ENCODE data around the gene CYP4F11. TPM values are rescaled to one million over a fixed set of nuclear protein-coding genes. Genes with fewer than 3 reads are reported as not detected.
A peak's percentile ranks its signal among the peaks of the same experiment; 100 is the strongest.
"Not testable (repeated sequence)": the region's sequence is repeated elsewhere in the genome, so short reads cannot be mapped to it uniquely, and the experiment has no call there.

The CYP4F11 gene
- total RNA-seq, 6 experiments from 2014 or later, result 55.3 to 95.8 (median 84.5) TPM

GRCh38 chr19:15974856-15975255, 40.5 kb upstream of the CYP4F11 start:
- Histone ChIP-seq H3K27ac (no peak overlapping the region), H3K4me3 (no peak overlapping the region), H3K9me3 (no peaks in the 10 kb centered on the region), H3K36me3 (no peaks in the 10 kb centered on the region), H3K4me1 (no peaks in the 10 kb centered on the region), H3K27me3 (no peaks in the 10 kb centered on the region)
- intact Hi-C loops (cut with DNase I), result no loop called here
- no peak for DNase-seq
- TF ChIP-seq POLR2A (IDR thresholded peaks at IDR 0.05), result no peak
- no peak for TF ChIP-seq CTCF (IDR thresholded peaks at IDR 0.05)
- no peak for ATAC-seq
- 54% methylated on average over 5 of the region's 5 CpGs for WGBS (ENCODE audit: insufficient coverage, low coverage, low lambda C conversion rate, missing lambda C conversion rate)

GRCh38 chr19:15972043-15972442, 37.7 kb upstream of the CYP4F11 start:
- H3K27ac ChIP-seq; H3K27me3 ChIP-seq; H3K4me3 ChIP-seq; intact Hi-C loops (cut with DNase I); H3K9me3 ChIP-seq; ATAC-seq; DNase-seq; H3K36me3 ChIP-seq; H3K4me1 ChIP-seq: not testable (repeated sequence)

- H3K4me1 ChIP-seq, result no peaks in the 10 kb centered on the region
- H3K9me3 ChIP-seq, result no peaks in the 10 kb centered on the region
- no peak for ATAC-seq
- TF ChIP-seq POLR2A (IDR thresholded peaks at IDR 0.05), result no peak
- peak; percentile 19 to 41 (median 30) for TF ChIP-seq CTCF (IDR thresholded peaks at IDR 0.05)
- no peaks in the 10 kb centered on the region for H3K36me3 ChIP-seq
- H3K27ac ChIP-seq, result no peak overlapping the region
- intact Hi-C loops (cut with DNase I), result no loop called here
- no peak for DNase-seq
- H3K27me3 ChIP-seq, result no peaks in the 10 kb centered on the region
- 35% methylated on average over 5 of the region's 5 CpGs for WGBS (ENCODE audit: insufficient coverage, low coverage, low lambda C conversion rate, missing lambda C conversion rate)
- no peak overlapping the region for H3K4me3 ChIP-seq
Measured at GRCh38 chr19:15971224-15971780, 37.0 kb upstream of the CYP4F11 start.

- Histone ChIP-seq H3K27ac (no peak overlapping the region), H3K4me1 (no peaks in the 10 kb centered on the region), H3K4me3 (no peak overlapping the region), H3K27me3 (no peaks in the 10 kb centered on the region), H3K36me3 (no peaks in the 10 kb centered on the region), H3K9me3 (no peaks in the 10 kb centered on the region)
- TF ChIP-seq POLR2A (IDR thresholded peaks at IDR 0.05) (no peak), CTCF (IDR thresholded peaks at IDR 0.05) (no peak)
- 83% methylated on average over 1 of the region's 2 CpGs for WGBS (ENCODE audit: insufficient coverage, low coverage, low lambda C conversion rate, missing lambda C conversion rate)
- intact Hi-C loops (cut with DNase I), result no loop called here
- no peak for DNase-seq
- no peak for ATAC-seq
Measured at GRCh38 chr19:15964231-15964630, 29.9 kb upstream of the CYP4F11 start.

- intact Hi-C loops (cut with DNase I), result no loop called here
- Histone ChIP-seq H3K9me3 (no peaks in the 10 kb centered on the region), H3K4me3 (no peak overlapping the region), H3K27ac (no peak overlapping the region), H3K27me3 (no peaks in the 10 kb centered on the region), H3K36me3 (no peaks in the 10 kb centered on the region), H3K4me1 (no peaks in the 10 kb centered on the region)
- 60% methylated on average over 3 of the region's 6 CpGs for WGBS (ENCODE audit: insufficient coverage, low coverage, low lambda C conversion rate, missing lambda C conversion rate)
- no peak for TF ChIP-seq POLR2A (IDR thresholded peaks at IDR 0.05)
- TF ChIP-seq CTCF (IDR thresholded peaks at IDR 0.05), result no peak
- ATAC-seq (no peak), DNase-seq (no peak)
Measured at GRCh38 chr19:15962319-15962718, 28.0 kb upstream of the CYP4F11 start.
